Neural cell (in vitro differentiated cells): Measurements from ENCODE around the gene NNT.

Experiments used
- EP300 ChIP-seq: fragments of 450-650 bp; conservative IDR thresholded peaks from 2 replicates; pipeline ENCODE4 v1.6.1; 2014; ENCODE audit warnings: antibody characterized with exemption, mild to moderate bottlenecking, moderate library complexity; ENCODE audit not compliant: poor library complexity, severe bottlenecking
- MXI1 ChIP-seq: fragments of 450-650 bp; conservative IDR thresholded peaks from 2 replicates; pipeline ENCODE4 v1.6.1; 2014; ENCODE audit warnings: antibody characterized with exemption, mild to moderate bottlenecking; ENCODE audit not compliant: poor library complexity, severe bottlenecking
- POLR2AphosphoS5 ChIP-seq: IDR thresholded peaks from 2 replicates; pipeline ENCODE4 v1.6.1; 2012
- SMC3 ChIP-seq: fragments of 450-650 bp; conservative IDR thresholded peaks from 2 replicates; pipeline ENCODE4 v1.6.1; 2014; ENCODE audit warnings: antibody characterized with exemption, mild to moderate bottlenecking, moderate library complexity; ENCODE audit not compliant: poor library complexity
- TF ChIP-seq, protein P1 (sequence below): fragments of 450-650 bp; IDR thresholded peaks from 2 replicates; pipeline ENCODE4 v1.5.1; 2014; ENCODE audit warnings: antibody characterized with exemption, mild to moderate bottlenecking, moderate library complexity; ENCODE audit not compliant: poor library complexity, severe bottlenecking

DNA sequence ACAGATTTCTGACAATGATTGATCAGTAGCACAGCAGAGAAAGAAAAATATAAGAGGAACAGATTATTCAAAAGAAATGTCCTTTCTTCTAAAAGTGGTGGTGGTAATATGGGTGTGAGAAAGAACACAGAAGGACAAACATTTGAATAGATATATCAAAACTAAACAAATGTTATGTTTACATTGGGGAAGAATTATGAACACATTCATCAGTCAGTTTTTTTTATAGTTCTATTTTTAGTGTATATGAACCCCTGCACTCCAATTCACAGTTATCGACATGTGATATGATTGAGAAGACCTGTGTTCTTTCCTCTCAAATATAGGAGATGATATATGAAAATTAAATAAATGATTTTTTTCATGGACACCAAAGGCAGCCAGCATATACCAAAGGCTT lies 128.6 kb downstream of the NNT start:
- TF ChIP-seq POLR2AphosphoS5 (no peak), MXI1 (no peak), EP300 (no peak), SMC3 (no peak)
- TF ChIP-seq, protein P1, sequence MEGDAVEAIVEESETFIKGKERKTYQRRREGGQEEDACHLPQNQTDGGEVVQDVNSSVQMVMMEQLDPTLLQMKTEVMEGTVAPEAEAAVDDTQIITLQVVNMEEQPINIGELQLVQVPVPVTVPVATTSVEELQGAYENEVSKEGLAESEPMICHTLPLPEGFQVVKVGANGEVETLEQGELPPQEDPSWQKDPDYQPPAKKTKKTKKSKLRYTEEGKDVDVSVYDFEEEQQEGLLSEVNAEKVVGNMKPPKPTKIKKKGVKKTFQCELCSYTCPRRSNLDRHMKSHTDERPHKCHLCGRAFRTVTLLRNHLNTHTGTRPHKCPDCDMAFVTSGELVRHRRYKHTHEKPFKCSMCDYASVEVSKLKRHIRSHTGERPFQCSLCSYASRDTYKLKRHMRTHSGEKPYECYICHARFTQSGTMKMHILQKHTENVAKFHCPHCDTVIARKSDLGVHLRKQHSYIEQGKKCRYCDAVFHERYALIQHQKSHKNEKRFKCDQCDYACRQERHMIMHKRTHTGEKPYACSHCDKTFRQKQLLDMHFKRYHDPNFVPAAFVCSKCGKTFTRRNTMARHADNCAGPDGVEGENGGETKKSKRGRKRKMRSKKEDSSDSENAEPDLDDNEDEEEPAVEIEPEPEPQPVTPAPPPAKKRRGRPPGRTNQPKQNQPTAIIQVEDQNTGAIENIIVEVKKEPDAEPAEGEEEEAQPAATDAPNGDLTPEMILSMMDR: no peak
